ENCODE measurements around the gene TM9SF1. TPM values are rescaled to one million over a fixed set of nuclear protein-coding genes. Genes with fewer than 3 reads are reported as not detected.

TM9SF1 gene
- total and polyA plus RNA-seq, 9 of the 15 experiments (the other 6 are each of a cell fraction or from before 2014, with no cell fraction given): 5.3 to 20.3 (median 11.8) TPM

DNA sequence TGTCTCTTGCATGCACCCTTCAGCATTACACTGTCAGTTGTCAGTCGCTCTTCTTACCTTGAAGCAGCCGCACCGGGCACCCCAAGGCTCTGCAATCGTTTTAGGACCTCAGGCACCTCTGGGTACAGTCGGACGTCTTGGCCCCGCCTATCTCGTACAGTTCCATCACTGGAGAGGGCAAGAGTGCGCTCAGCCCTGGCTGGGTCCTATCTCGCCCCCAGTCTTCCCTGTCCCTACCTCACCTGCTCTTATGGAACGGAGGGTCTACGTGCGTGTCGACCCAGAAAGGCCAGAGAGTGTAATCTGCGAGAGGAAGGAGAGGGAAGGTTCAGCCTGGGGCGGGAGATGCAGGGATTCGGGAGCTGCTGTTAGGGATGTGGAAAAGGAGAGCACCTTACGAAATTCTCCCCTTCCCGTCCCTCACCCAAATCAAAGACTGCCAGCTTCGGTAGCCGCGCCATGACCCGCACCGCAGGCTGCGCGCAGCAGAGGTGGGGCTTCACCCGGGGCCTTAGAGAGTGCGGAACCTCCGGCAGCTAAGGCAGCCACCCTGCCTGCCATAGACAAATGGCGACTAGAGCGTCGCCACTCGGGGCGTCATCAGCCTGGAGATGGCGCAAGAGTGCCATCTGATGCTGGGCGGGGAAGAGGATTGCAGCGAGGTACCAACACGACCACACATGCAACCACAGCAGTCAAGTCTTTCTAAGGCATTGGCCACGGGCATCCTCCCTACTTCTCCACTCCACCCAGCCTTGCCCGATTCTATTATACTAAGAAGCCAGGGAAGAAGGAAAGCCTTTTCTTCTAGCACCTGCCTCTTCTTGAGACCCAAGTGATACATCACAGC, 20.5 kb upstream of the TM9SF1 start, which contains the start of gene MDP1 (continued):
- TF ChIP-seq, protein P1, sequence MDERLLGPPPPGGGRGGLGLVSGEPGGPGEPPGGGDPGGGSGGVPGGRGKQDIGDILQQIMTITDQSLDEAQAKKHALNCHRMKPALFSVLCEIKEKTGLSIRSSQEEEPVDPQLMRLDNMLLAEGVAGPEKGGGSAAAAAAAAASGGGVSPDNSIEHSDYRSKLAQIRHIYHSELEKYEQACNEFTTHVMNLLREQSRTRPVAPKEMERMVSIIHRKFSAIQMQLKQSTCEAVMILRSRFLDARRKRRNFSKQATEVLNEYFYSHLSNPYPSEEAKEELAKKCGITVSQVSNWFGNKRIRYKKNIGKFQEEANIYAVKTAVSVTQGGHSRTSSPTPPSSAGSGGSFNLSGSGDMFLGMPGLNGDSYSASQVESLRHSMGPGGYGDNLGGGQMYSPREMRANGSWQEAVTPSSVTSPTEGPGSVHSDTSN (CRISPR knock-in tag; IDR thresholded peaks at IDR 0.05; ENCODE audit: low read depth): no peak
- TF ChIP-seq, protein P1 (tag; conservative IDR thresholded peaks at IDR 0.05; ENCODE audit: low read depth): no peak
- TF ChIP-seq SMAD3 (CRISPR knock-in tag; conservative IDR thresholded peaks at IDR 0.05): 0 out of 2 replicates have a peak, but pooled peaks have one; percentile 12
- TF ChIP-seq POLR2B (IDR thresholded peaks at IDR 0.05; ENCODE audit: low read depth, partially characterized antibody): peak; percentile 79
- no peak for TF ChIP-seq MEF2A (IDR thresholded peaks at IDR 0.05; ENCODE audit: control insufficient read depth, low read depth, low read length)
- no peak for TF ChIP-seq TCF7 (IDR thresholded peaks at IDR 0.05; ENCODE audit: borderline replicate concordance)
- TF ChIP-seq NFXL1 (CRISPR knock-in tag; IDR thresholded peaks at IDR 0.05): no peak
- TF ChIP-seq CHD1 (IDR thresholded peaks at IDR 0.05; ENCODE audit: low read length): no peak
- 0 out of 4 replicates have a peak, but pooled peaks of 1 of the 2 experiments have one; percentile 8 for TF ChIP-seq SIX5 (IDR thresholded peaks at IDR 0.05; ENCODE audit: borderline replicate concordance in 1 of 2, insufficient read depth in 1 of 2, low read depth in 1 of 2, low read length in 2 of 2)
- TF ChIP-seq CSDE1 (IDR thresholded peaks at IDR 0.05): no peak
- TF ChIP-seq DDX20 (tag; IDR thresholded peaks at IDR 0.05; ENCODE audit: low read depth): no peak
- TF ChIP-seq CBFA2T2 (conservative IDR thresholded peaks at IDR 0.05): no peak
- TF ChIP-seq, protein P2, sequence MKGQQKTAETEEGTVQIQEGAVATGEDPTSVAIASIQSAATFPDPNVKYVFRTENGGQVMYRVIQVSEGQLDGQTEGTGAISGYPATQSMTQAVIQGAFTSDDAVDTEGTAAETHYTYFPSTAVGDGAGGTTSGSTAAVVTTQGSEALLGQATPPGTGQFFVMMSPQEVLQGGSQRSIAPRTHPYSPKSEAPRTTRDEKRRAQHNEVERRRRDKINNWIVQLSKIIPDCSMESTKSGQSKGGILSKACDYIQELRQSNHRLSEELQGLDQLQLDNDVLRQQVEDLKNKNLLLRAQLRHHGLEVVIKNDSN (CRISPR knock-in tag; IDR thresholded peaks at IDR 0.05): no peak
- TF ChIP-seq FOXK1 (CRISPR knock-in tag; IDR thresholded peaks at IDR 0.05; ENCODE audit: borderline replicate concordance): no peak
- peak; percentile 44 for TF ChIP-seq SIRT6 (IDR thresholded peaks at IDR 0.05; ENCODE audit: low read depth, low read length)
- TF ChIP-seq, protein P3, sequence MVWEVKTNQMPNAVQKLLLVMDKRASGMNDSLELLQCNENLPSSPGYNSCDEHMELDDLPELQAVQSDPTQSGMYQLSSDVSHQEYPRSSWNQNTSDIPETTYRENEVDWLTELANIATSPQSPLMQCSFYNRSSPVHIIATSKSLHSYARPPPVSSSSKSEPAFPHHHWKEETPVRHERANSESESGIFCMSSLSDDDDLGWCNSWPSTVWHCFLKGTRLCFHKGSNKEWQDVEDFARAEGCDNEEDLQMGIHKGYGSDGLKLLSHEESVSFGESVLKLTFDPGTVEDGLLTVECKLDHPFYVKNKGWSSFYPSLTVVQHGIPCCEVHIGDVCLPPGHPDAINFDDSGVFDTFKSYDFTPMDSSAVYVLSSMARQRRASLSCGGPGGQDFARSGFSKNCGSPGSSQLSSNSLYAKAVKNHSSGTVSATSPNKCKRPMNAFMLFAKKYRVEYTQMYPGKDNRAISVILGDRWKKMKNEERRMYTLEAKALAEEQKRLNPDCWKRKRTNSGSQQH (CRISPR knock-in tag; IDR thresholded peaks at IDR 0.05): no peak
- TF ChIP-seq TAL1 (IDR thresholded peaks at IDR 0.05): no peak
- no peak for TF ChIP-seq PTTG1 (tag; IDR thresholded peaks at IDR 0.05; ENCODE audit: low read depth)
- TF ChIP-seq ZNF717 (CRISPR knock-in tag; IDR thresholded peaks at IDR 0.05): no peak
- TF ChIP-seq KLF10 (CRISPR knock-in tag; IDR thresholded peaks at IDR 0.05): no peak
- no peak for TF ChIP-seq ZNF699 (CRISPR knock-in tag; IDR thresholded peaks at IDR 0.05; ENCODE audit: insufficient replicate concordance)
- TF ChIP-seq, protein P4, sequence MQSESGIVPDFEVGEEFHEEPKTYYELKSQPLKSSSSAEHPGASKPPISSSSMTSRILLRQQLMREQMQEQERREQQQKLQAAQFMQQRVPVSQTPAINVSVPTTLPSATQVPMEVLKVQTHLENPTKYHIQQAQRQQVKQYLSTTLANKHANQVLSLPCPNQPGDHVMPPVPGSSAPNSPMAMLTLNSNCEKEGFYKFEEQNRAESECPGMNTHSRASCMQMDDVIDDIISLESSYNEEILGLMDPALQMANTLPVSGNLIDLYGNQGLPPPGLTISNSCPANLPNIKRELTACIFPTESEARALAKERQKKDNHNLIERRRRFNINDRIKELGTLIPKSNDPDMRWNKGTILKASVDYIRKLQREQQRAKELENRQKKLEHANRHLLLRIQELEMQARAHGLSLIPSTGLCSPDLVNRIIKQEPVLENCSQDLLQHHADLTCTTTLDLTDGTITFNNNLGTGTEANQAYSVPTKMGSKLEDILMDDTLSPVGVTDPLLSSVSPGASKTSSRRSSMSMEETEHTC (IDR thresholded peaks at IDR 0.05): no peak
- no peak for TF ChIP-seq RFX1 (IDR thresholded peaks at IDR 0.05)
